Endothelial cell of umbilical vein (primary cell): ENCODE measurements around the gene GBX2.

ENCODE experiments used
- EZH2 ChIP-seq: IDR thresholded peaks from 2 replicates; pipeline ENCODE4 v1.6.1; 2012; ENCODE audit warnings: borderline replicate concordance, low read depth, mild to moderate bottlenecking, moderate library complexity, low read length, inconsistent platforms; ENCODE audit not compliant: severe bottlenecking
- JUN ChIP-seq: IDR thresholded peaks from 2 replicates; pipeline ENCODE4 v1.6.1; 2011; ENCODE audit warnings: borderline replicate concordance, low read depth; ENCODE audit not compliant: insufficient read length, insufficient read depth
- MYC ChIP-seq: IDR thresholded peaks from one replicate; pipeline ENCODE4 v1.6.1; 2011; ENCODE audit warnings: mild to moderate bottlenecking, low read depth, low read length
- POLR2A ChIP-seq: IDR thresholded peaks from 2 replicates; pipeline ENCODE4 v1.6.1; 2012; ENCODE audit warnings: low read depth, mild to moderate bottlenecking, control low read depth, low read length
- POLR2AphosphoS5 ChIP-seq: IDR thresholded peaks from 2 replicates; pipeline ENCODE4 v1.6.1; 2012; ENCODE audit warnings: low read depth, mild to moderate bottlenecking, control low read depth, low read length, moderate library complexity; ENCODE audit not compliant: insufficient read depth
- TF ChIP-seq, protein P1 (sequence below), 2 donors: IDR thresholded peaks; 1 replicate in 1 of 2; 2 replicates in 1 of 2; pipeline ENCODE4 v1.5.1; 2011; ENCODE audit warnings: low read length in 2 of 2, mild to moderate bottlenecking in 2 of 2, moderate library complexity in 2 of 2, control low read depth in 1 of 2, inconsistent platforms in 1 of 2, low read depth in 1 of 2; ENCODE audit not compliant: insufficient read depth in 1 of 2; ENCODE audit errors: extremely low read depth in 1 of 2
- TF ChIP-seq, protein P2 (sequence below): IDR thresholded peaks from 2 replicates; pipeline ENCODE4 v1.6.1; 2011; ENCODE audit not compliant: insufficient read depth, insufficient read length

DNA sequence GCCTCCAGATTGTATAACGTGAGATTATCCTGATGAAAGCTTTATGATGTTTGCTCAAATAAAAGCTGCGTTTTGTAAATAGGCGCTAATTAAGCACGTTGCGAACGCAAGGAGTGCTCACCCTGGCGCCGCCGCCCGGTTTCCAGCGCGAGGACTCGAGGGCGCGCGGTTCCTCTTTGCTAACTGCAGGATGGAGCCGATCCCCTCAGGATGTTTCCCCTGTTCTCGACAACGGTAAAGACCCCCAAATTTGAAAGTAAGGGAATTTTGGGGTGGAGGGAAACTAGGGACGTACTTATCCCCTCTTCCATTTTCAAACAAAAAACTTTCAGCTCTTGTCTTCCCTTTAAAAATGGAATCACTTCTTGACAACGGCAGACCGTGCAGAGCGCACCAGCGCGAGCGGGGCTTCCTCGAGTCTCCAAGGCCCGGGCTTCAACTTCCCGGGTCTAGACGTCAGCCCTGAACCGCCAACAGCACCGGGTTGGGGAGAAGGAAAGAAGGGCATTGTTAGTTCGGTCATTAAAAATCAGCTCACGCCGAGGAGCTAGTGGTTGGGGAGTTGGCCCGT is 1.1 kb upstream of the GBX2 start:
- TF ChIP-seq, protein P1, sequence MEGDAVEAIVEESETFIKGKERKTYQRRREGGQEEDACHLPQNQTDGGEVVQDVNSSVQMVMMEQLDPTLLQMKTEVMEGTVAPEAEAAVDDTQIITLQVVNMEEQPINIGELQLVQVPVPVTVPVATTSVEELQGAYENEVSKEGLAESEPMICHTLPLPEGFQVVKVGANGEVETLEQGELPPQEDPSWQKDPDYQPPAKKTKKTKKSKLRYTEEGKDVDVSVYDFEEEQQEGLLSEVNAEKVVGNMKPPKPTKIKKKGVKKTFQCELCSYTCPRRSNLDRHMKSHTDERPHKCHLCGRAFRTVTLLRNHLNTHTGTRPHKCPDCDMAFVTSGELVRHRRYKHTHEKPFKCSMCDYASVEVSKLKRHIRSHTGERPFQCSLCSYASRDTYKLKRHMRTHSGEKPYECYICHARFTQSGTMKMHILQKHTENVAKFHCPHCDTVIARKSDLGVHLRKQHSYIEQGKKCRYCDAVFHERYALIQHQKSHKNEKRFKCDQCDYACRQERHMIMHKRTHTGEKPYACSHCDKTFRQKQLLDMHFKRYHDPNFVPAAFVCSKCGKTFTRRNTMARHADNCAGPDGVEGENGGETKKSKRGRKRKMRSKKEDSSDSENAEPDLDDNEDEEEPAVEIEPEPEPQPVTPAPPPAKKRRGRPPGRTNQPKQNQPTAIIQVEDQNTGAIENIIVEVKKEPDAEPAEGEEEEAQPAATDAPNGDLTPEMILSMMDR (IDR thresholded peaks at IDR 0.05; ENCODE audit: extremely low read depth in 1 of 2, insufficient read depth in 1 of 2, low read depth in 1 of 2, low read length in 2 of 2): no peak
- TF ChIP-seq POLR2AphosphoS5: no peak
- no peak for TF ChIP-seq JUN
- no peak for TF ChIP-seq POLR2A
- TF ChIP-seq, protein P2, sequence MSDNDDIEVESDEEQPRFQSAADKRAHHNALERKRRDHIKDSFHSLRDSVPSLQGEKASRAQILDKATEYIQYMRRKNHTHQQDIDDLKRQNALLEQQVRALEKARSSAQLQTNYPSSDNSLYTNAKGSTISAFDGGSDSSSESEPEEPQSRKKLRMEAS: no peak
- TF ChIP-seq EZH2: peak; percentile 51
- no peak for TF ChIP-seq MYC
